Measurements from ENCODE around the gene TDRD10.

- TF ChIP-seq GATA2 (IDR thresholded peaks at IDR 0.05; ENCODE audit: low read depth, low read length) (no peak), GATA3 (IDR thresholded peaks at IDR 0.05; ENCODE audit: low read depth, low read length) (no peak)
Measured at GRCh38 chr1:154559466-154560044, 57.5 kb downstream of the TDRD10 start.

Measured in SH-SY5Y (cell line).